Ascending aorta (tissue), 2 donors: ENCODE results near the gene RPL7A. TPM values are rescaled to one million over a fixed set of nuclear protein-coding genes. Genes with fewer than 3 reads are reported as not detected.

Source experiments
- DNase-seq, 2 donors: peaks; one replicate each; pipeline ENCODE4 v3.0.0-alpha.2; 2019; ENCODE audit warnings: low spot score in 2 of 2
- H3K27ac ChIP-seq, 2 donors: fragments of 200-600 bp; sonication (generic); one replicate each; pipeline ENCODE4 v1.5.1; 2016 to 2017; ENCODE audit warnings: mild to moderate bottlenecking in 1 of 2
- H3K27me3 ChIP-seq: fragments of 200-600 bp; sonication (generic); one replicate; pipeline ENCODE4 v1.5.1; 2017
- H3K36me3 ChIP-seq, 2 donors: fragments of 200-600 bp; sonication (generic); one replicate each; pipeline ENCODE4 v1.5.1; 2016
- H3K4me1 ChIP-seq, 2 donors: fragments of 200-600 bp; sonication (generic); one replicate each; pipeline ENCODE4 v1.5.1; 2016 to 2017; ENCODE audit warnings: mild to moderate bottlenecking in 1 of 2
- H3K4me3 ChIP-seq, 2 donors: fragments of 200-600 bp; sonication (generic); one replicate each; pipeline ENCODE4 v1.5.1; 2016 to 2017; ENCODE audit warnings: mild to moderate bottlenecking in 1 of 2
- H3K9me3 ChIP-seq, 2 donors: fragments of 200-600 bp; sonication (generic); one replicate each; pipeline ENCODE4 v1.5.1; 2016
- CTCF ChIP-seq, 3 experiments: fragments of 200-600 bp in 2 of 3; fragments of 450-650 bp in 1 of 3; sonication (generic) in 2 of 3; IDR thresholded peaks; one replicate each; pipeline ENCODE4 v1.5.1; 2016 to 2019; ENCODE audit warnings: antibody characterized with exemption in 3 of 3, mild to moderate bottlenecking in 1 of 3, moderate library complexity in 1 of 3
- intact Hi-C: fragments of 100-400 bp; cut with DNase I; formaldehyde crosslinking; loops from one replicate; pipeline ENCODE4 v1.15.1; 2023
- total RNA-seq: library from RNA; depleted of rRNA; stranded (reverse); fragments of >200 nt; gene quantifications from one replicate; pipeline ENCODE4 v1.1.0, GENCODE V29; 2016

The RPL7A gene
- total RNA-seq, 1 donor from 2014 or later, result 1,203 TPM

GRCh38 chr9:133396952-133397351, 48.9 kb downstream of the RPL7A start:
- Histone ChIP-seq H3K4me1 (no peaks in the 10 kb centered on the region), H3K4me3 (no peak overlapping the region), H3K9me3 (no peaks in the 10 kb centered on the region), H3K27me3 (no peaks in the 10 kb centered on the region), H3K36me3 (peaks cover 0 to 3% of the 10 kb centered on the region in 2 donors), H3K27ac (no peak overlapping the region)
- no peak for TF ChIP-seq CTCF (IDR thresholded peaks at IDR 0.05)
- DNase-seq, result no peak
- intact Hi-C loops, result no loop called here

DNA sequence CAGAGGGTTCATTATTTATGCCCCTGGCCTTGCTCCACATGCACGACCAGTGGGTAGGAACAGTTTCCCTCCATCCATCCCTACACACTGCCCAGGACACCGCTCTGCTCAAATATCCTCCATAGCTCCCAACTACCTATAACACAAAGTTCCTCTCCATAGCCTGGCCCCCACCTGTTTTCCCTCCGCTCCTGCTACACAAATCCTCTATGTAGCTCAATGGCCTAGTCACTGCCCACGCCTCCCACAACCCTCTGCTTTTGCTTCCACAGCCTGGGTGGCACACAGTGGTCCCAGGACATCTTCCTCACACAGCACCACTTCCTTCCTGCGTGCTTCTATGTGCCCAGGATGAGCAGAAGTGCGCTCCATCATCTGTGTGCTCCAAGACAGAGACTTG, 49.4 kb downstream of the RPL7A start:
- Histone ChIP-seq H3K9me3 (no peaks in the 10 kb centered on the region), H3K4me3 (no peak overlapping the region), H3K27me3 (no peaks in the 10 kb centered on the region), H3K36me3 (peaks cover 0 to 3% of the 10 kb centered on the region in 2 donors), H3K27ac (no peak overlapping the region), H3K4me1 (no peaks in the 10 kb centered on the region)
- intact Hi-C loops, result no loop called here
- TF ChIP-seq CTCF (IDR thresholded peaks at IDR 0.05), result no peak
- no peak for DNase-seq

DNA sequence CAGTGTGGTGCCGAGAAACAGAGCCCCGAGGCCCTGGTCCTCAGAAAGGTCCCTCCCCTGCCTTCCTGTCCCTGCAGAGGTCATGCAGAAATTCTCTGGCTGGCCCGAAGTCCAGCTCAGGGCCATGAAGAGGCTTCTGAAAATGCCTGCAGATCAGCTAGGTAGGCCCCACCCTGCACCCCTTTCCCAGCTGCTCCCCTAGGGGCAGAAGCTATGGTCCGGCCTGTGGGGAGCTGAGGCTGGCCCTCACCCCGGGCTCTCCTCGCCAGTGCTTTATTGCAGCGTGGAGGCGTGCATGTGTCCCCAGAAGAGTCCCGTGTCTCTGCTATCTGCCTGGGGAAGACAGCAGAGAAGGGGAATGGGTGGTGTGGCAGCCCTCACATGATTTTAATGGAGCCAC, 49.9 kb downstream of the RPL7A start:
- no peak overlapping the region for H3K4me3 ChIP-seq
- no peaks in the 10 kb centered on the region for H3K27me3 ChIP-seq
- H3K27ac ChIP-seq, result no peak overlapping the region
- H3K4me1 ChIP-seq, result no peaks in the 10 kb centered on the region
- intact Hi-C loops, result no loop called here
- peaks cover 0 to 3% of the 10 kb centered on the region in 2 donors for H3K36me3 ChIP-seq
- no peak for DNase-seq
- no peak for TF ChIP-seq CTCF (IDR thresholded peaks at IDR 0.05)
- H3K9me3 ChIP-seq, result no peaks in the 10 kb centered on the region

GRCh38 chr9:133400292-133400691, 52.3 kb downstream of the RPL7A start:
- no peaks in the 10 kb centered on the region for H3K4me1 ChIP-seq
- intact Hi-C loops, result no loop called here
- no peak overlapping the region for H3K4me3 ChIP-seq
- no peak for TF ChIP-seq CTCF (IDR thresholded peaks at IDR 0.05)
- no peak overlapping the region for H3K27ac ChIP-seq
- H3K36me3 ChIP-seq, result peaks cover 3 to 14% of the 10 kb centered on the region in 2 donors
- no peaks in the 10 kb centered on the region for H3K9me3 ChIP-seq
- DNase-seq, result no peak
- no peaks in the 10 kb centered on the region for H3K27me3 ChIP-seq

Other genes with a start within 250 kb of the RPL7A start
- 53.9 TPM for gene RALGDS, start 227.0 kb upstream of the RPL7A start, total RNA-seq
- gene GBGT1, start 184.3 kb upstream of the RPL7A start, total RNA-seq, result 13.4 TPM
- not detected for gene OBP2B, start 139.0 kb upstream of the RPL7A start, total RNA-seq
- gene ABO, start 73.0 kb upstream of the RPL7A start, total RNA-seq, result 4.8 TPM
- gene SURF6, start 12.0 kb upstream of the RPL7A start, total RNA-seq, result 5.3 TPM
- 52.2 TPM for gene MED22, start 87 bp upstream of the RPL7A start, total RNA-seq
- gene SURF1, start 8.3 kb downstream of the RPL7A start, total RNA-seq, result 19.9 TPM
- 4.4 TPM for gene SURF2, start 8.3 kb downstream of the RPL7A start, total RNA-seq
- gene SURF4, start 27.8 kb downstream of the RPL7A start, total RNA-seq, result 161 TPM
- not detected for gene STKLD1, start 28.1 kb downstream of the RPL7A start, total RNA-seq
- 29.4 TPM for gene REXO4, start 69.8 kb downstream of the RPL7A start, total RNA-seq
- gene ADAMTS13, start 74.1 kb downstream of the RPL7A start, total RNA-seq, result 3.5 TPM
- 24.8 TPM for gene CACFD1, start 111.8 kb downstream of the RPL7A start, total RNA-seq
- 8.7 TPM for gene SLC2A6, start 130.9 kb downstream of the RPL7A start, total RNA-seq
- gene MYMK, start 176.7 kb downstream of the RPL7A start, total RNA-seq, result not detected
- 3.4 TPM for gene ADAMTSL2, start 186.5 kb downstream of the RPL7A start, total RNA-seq